A673 (cell line): ENCODE data around the gene XAGE1A. TPM values are rescaled to one million over a fixed set of nuclear protein-coding genes. Genes with fewer than 3 reads are reported as not detected.
A peak's percentile ranks its signal among the peaks of the same experiment; 100 is the strongest.
"Not testable (repeated sequence)": the region's sequence is repeated elsewhere in the genome, so short reads cannot be mapped to it uniquely, and the experiment has no call there.

ENCODE experiments used
- Bru-seq: library from RNA; stranded (reverse); fragments of 400-500 nt; gene quantifications from one replicate; lab custom pipeline; 2021; lab: Mats Ljungman, UMichigan
- BruChase-seq, 2 experiments: library from RNA; stranded (reverse); fragments of 400-500 nt; gene quantifications; one replicate each; lab custom pipeline; 2021; lab: Mats Ljungman, UMichigan
- BruUV-seq: library from RNA; stranded (reverse); fragments of 400-500 nt; replicated peaks from 2 replicates; lab custom pipeline; 2021; lab: Mats Ljungman, UMichigan
- CTCF ChIA-PET: fragments of 300-600 bp; sonication (Branson Sonifier 250); formaldehyde crosslinking; loops from one replicate; lab custom pipeline; 2022; ENCODE audit warnings: antibody characterized with exemption; lab: Charles Lee
- POLR2A ChIA-PET: fragments of 300-600 bp; sonication (Branson Sonifier 250); formaldehyde crosslinking; loops from one replicate; lab custom pipeline; 2022; ENCODE audit warnings: antibody characterized with exemption; ENCODE audit not compliant: low non-redundant PET; lab: Charles Lee
- DNase-seq: peaks from one replicate; pipeline ENCODE4 v3.0.0-alpha.2; 2015; ENCODE audit warnings: low spot score
- H3K27ac ChIP-seq: fragments of 200-600 bp; sonication (generic); 2 replicates; pipeline ENCODE4 v1.5.1; 2016; ENCODE audit warnings: mixed run types, low read depth, mild to moderate bottlenecking, mixed read lengths, antibody characterized with exemption, low read length; ENCODE audit not compliant: poor library complexity, severe bottlenecking
- H3K27me3 ChIP-seq: fragments of 200-600 bp; sonication (generic); replicated peaks from 2 replicates; pipeline ENCODE4 v1.6.1; 2017; ENCODE audit warnings: mixed run types, low read depth, mild to moderate bottlenecking, mixed read lengths, antibody characterized with exemption, low read length; ENCODE audit not compliant: insufficient read depth, poor library complexity
- H3K36me3 ChIP-seq: fragments of 200-600 bp; sonication (generic); 2 replicates; pipeline ENCODE4 v1.6.1; 2016; ENCODE audit warnings: mixed run types, mild to moderate bottlenecking, mixed read lengths, antibody characterized with exemption, low read length; ENCODE audit not compliant: insufficient read depth, poor library complexity, severe bottlenecking
- H3K4me1 ChIP-seq: fragments of 200-600 bp; sonication (generic); 2 replicates; pipeline ENCODE4 v1.6.1; 2017; ENCODE audit warnings: mixed run types, mild to moderate bottlenecking, mixed read lengths, antibody characterized with exemption, low read length; ENCODE audit not compliant: insufficient read depth, poor library complexity, severe bottlenecking
- H3K4me3 ChIP-seq: fragments of 200-600 bp; sonication (generic); 2 replicates; pipeline ENCODE4 v1.5.1; 2016; ENCODE audit warnings: low read depth, mixed run types, mild to moderate bottlenecking, mixed read lengths, low read length; ENCODE audit not compliant: poor library complexity, severe bottlenecking
- H3K9me3 ChIP-seq: fragments of 200-600 bp; sonication (generic); 2 replicates; pipeline ENCODE4 v1.6.1; 2016; ENCODE audit warnings: mixed run types, low read depth, mild to moderate bottlenecking, mixed read lengths, antibody characterized with exemption, low read length; ENCODE audit not compliant: poor library complexity, severe bottlenecking
- intact Hi-C: fragments of 100-400 bp; cut with micrococcal nuclease; formaldehyde crosslinking; loops from one replicate; pipeline ENCODE4 v1.10.0; 2022; ENCODE audit not compliant: unreplicated experiment
- long read RNA-seq: library from polyadenylated mRNA; stranded (forward); transcript quantifications from one replicate; pipeline ENCODE4 v2.0.0, GENCODE V29; 2022
- total RNA-seq: library from RNA; stranded (reverse); gene quantifications from 2 replicates; pipeline ENCODE4 v1.2.3, GENCODE V29; 2021

The XAGE1A gene
- total RNA-seq (36.9 and 52.5 TPM in 2 replicates), Bru-seq, nascent RNA (percentile 67 among the genes with signal in this experiment), BruChase-seq, experiment 1, labeled RNA remaining after a 2-hour chase (percentile 39 among the genes with signal in this experiment), BruChase-seq, experiment 2, labeled RNA remaining after a 6-hour chase (percentile 25 among the genes with signal in this experiment)
- long read RNA-seq, transcript XAGE1A-204 (2 exons, 359 nt) = major isoform, 124 of 195 reads
- long read RNA-seq, partial matches to known transcripts = 21 of 195 reads
- long read RNA-seq, other reads (novel, unspliced or antisense) = 49 of 195 reads

- H3K4me1 ChIP-seq, BruUV-seq, DNase-seq, CTCF ChIA-PET, H3K9me3 ChIP-seq, intact Hi-C loops, H3K4me3 ChIP-seq, H3K27ac ChIP-seq, H3K36me3 ChIP-seq, H3K27me3 ChIP-seq, POLR2A ChIA-PET: not testable (repeated sequence)
Observed at GRCh38 chrX:52495545-52496418, at the start of gene XAGE1A. TSS of gene XAGE1A (plus strand) at chrX:52495808. CDS start at chrX:52497362, 1,554 bp downstream.

- DNase-seq, H3K27ac ChIP-seq, CTCF ChIA-PET, H3K36me3 ChIP-seq, BruUV-seq, H3K4me1 ChIP-seq, H3K4me3 ChIP-seq, POLR2A ChIA-PET, H3K27me3 ChIP-seq, intact Hi-C loops, H3K9me3 ChIP-seq: not testable (repeated sequence)
Observed at GRCh38 chrX:52452031-52452430, 43.6 kb upstream of the XAGE1A start.

- CTCF ChIA-PET, H3K4me3 ChIP-seq, H3K36me3 ChIP-seq, H3K4me1 ChIP-seq, intact Hi-C loops, BruUV-seq, H3K9me3 ChIP-seq, H3K27ac ChIP-seq, DNase-seq, H3K27me3 ChIP-seq, POLR2A ChIA-PET: not testable (repeated sequence)
Observed at GRCh38 chrX:52471301-52471700, 24.3 kb upstream of the XAGE1A start.

- CTCF ChIA-PET, intact Hi-C loops, BruUV-seq, POLR2A ChIA-PET, H3K27me3 ChIP-seq, H3K4me3 ChIP-seq, H3K27ac ChIP-seq, DNase-seq, H3K4me1 ChIP-seq, H3K36me3 ChIP-seq, H3K9me3 ChIP-seq: not testable (repeated sequence)
Observed at GRCh38 chrX:52496419-52496772, 788 bp downstream of the XAGE1A start.

- DNase-seq, H3K9me3 ChIP-seq, CTCF ChIA-PET, H3K27ac ChIP-seq, intact Hi-C loops, H3K36me3 ChIP-seq, H3K27me3 ChIP-seq, H3K4me1 ChIP-seq, BruUV-seq, POLR2A ChIA-PET, H3K4me3 ChIP-seq: not testable (repeated sequence)
Observed at GRCh38 chrX:52501362-52501761, 5.8 kb downstream of the XAGE1A start.
